Stimulated activated CD8-positive, alpha-beta memory T cell treated with anti-CD3 and anti-CD28 coated beads, Interleukin-15, amount 100 ng/mL, for 1 hour (primary cell): ENCODE results near the gene ZBTB8B.
"Not testable (repeated sequence)": the region's sequence is repeated elsewhere in the genome, so short reads cannot be mapped to it uniquely, and the experiment has no call there.

Experiments
- DNase-seq: peaks from one replicate; pipeline ENCODE4 v3.0.0-alpha.2; 2020; ENCODE audit warnings: low read depth

Gene ZBTB8B

DNA sequence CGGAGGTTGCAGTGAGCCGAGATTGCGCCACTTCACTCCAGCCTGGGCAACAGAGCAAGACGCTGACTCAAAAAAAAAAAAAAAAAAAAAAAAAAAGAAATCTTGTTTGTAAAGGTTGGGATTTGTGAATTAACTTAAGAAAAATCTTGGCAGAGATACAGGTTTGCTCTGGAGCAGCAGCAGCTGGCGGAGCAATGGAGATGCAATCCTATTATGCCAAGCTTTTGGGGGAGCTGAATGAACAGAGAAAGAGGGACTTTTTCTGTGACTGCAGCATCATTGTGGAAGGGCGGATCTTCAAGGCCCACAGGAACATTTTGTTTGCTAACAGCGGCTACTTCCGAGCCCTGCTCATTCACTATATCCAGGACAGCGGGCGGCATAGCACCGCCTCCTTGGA, 5.6 kb downstream of the ZBTB8B start:
- no peak for DNase-seq

DNA sequence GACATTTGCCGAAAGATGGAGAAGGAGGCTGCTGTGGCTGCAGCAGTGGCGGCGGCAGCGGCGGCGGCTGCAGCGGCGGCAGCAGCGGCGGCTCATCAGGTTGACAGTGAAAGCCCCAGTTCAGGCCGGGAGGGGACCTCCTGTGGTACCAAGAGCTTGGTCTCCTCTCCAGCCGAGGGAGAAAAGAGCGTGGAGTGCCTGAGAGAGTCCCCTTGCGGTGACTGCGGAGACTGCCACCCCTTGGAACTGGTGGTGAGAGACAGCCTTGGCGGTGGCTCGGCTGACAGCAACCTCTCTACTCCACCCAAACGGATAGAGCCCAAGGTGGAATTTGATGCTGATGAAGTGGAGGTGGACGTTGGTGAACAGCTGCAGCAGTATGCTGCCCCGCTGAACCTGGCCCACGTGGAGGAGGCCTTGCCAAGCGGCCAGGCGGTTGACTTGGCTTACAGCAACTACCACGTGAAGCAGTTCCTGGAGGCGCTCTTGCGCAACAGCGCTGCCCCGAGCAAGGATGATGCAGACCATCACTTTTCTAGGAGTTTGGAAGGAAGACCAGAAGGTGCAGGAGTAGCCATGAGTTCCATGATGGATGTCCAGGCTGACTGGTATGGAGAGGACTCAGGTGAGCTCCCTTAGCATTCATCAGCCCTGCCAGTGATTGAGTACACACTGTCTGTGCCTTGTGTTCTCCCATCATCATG, 6.3 kb downstream of the ZBTB8B start:
- no peak for DNase-seq

DNA sequence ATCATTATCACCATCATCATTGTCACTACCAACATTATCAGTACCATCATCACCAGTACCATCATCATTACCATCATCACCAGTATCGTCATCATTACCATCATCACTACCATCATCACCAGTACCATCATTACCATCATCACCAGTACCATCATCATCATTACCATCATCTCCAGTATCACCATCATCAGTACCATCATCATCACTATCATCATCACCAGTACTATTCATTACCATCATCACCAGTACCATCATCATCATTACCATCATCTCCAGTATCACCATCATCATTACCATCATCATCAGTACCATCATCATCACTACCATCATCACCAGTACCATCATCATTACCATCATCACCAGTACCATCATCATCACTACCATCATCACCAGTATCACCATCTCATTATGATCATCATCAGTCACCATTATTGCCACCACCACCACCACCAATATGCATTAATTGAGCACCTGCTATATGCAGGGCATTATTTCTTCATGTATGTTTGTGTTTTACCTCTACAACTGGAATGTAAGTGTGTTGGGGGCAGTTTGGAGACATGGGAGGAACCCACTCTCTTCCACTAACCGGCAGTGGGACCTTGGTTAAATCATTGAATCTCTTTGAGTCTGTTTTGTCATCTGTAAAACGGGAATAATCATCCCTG, 7.0 kb downstream of the ZBTB8B start:
- DNase-seq = no peak

DNA sequence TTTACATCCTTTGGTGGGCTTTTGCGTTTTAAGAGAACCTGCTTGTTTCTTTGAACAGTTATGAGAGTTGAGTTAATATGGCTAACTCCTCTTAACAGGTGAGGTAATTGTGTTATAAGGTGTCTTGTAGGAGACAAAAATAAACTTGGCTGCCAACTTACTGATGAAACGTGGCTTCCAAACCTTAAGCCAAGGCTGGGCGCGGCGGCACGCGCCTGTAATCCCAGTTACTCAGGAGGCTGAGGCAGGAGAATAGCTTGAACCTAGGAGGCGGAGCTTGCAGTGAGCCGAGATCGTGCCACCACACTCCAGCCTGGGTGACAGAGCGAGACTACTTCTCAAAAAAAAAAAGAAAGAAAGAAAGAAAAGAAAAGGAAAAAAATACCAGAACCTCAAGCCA, 8.1 kb downstream of the ZBTB8B start:
- not testable (repeated sequence) for DNase-seq

DNA sequence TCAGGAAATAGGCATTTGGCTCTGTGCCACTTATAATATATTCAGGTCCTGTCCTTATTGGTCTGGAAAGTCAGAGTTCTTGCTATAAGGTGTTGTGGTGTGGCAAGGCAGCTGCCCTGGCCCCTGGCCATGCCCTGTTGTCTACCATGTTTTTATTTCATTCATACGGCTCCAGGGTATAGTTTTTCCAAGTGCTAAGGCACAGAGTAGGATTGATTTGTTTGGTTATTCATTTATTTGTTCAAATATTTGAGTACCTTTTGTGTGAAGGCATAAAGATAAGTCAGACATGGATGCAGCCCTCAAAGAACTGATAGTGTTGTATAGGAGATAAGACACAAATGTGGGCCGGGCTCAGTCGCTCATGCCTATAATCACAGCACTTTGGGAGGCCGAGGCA, 10.1 kb downstream of the ZBTB8B start:
- no peak for DNase-seq

DNA sequence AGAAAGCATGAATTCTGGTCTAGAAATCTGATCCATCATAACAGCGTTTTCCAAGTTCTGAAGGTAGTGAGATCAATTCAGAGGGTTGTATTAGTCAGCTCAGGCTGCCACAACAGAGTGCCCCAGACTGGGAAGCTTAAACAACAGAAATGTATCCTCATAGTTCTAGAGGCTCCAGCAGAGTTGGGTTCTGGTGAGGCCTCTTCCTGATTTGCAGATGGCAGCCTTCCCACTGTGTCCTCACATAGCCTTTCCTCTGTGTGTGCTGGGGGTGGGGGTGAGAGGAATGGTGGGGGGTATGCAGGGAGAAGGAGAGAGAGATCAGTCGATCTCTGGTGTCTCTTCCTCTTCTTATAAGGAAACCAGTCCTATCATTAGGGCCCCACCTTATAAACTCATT, 15.1 kb downstream of the ZBTB8B start:
- DNase-seq = no peak

DNA sequence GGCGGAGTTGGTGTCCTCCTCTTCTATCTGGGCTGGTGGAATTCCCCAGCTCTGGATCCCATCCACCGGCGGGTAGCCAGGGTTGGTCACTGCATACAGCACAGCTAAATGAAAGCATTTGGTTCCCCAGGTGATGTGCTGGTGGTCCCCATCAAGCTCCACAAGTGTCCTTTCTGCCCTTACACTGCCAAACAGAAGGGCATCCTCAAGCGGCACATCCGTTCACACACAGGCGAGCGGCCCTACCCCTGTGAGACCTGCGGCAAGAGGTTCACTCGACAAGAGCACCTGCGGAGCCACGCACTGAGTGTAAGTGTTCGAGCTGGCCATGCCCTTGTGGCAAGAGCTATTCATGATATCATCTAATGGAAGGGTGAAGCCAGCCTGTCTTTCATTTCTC, 15.9 kb downstream of the ZBTB8B start:
- DNase-seq = no peak

DNA sequence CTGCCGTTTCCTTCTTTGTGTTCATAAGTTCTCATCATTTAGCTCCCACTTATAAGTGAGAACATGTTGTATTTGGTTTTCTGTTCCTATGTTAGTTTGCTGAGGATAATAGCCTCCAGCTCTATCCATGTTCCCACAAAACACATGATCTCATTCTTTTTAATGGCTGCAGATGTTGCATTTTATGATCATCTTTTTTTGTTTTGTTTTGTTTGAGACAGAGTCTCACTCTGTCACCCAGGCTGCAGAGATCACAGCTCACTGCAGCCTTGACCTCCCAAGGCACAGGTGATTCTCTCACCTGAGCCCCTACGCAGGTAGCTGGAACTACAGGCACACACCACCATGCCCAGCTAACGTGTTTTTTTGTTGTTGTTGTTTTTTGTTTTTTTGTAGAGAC, 16.9 kb downstream of the ZBTB8B start:
- DNase-seq = not testable (repeated sequence)

DNA sequence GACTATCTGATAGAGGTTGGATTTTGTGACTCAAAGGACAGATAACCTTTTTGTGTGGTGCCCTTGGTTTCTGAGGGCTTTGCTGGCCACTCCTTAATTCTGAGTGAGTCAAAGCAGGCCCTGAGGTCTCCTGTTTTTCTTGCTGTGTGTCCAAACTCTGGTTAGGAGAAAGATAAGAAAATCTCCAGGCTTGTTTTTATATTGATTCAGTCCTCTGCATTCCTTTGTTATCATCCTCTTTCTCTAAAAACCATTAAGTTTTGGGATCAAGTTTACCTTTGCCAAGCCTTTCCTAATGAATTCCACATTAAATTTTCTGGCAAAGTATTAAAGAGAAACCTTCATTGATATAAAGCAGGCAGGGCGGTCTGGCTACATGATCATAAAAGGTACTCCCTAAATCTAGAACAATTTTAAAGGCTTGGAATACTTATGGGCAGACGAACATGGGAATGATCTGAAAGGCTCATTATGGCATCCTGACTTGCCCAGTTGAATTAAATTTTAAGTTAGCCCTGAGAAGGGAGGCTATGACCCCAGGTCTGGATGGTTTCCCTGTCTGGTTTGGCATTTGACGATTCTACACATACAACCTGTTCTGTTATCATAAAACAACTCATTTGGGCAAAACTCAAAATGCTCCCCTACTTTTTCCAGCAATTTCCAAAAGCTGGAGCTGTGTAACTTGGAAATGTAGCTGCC, 20.8 kb downstream of the ZBTB8B start:
- no peak for DNase-seq

DNA sequence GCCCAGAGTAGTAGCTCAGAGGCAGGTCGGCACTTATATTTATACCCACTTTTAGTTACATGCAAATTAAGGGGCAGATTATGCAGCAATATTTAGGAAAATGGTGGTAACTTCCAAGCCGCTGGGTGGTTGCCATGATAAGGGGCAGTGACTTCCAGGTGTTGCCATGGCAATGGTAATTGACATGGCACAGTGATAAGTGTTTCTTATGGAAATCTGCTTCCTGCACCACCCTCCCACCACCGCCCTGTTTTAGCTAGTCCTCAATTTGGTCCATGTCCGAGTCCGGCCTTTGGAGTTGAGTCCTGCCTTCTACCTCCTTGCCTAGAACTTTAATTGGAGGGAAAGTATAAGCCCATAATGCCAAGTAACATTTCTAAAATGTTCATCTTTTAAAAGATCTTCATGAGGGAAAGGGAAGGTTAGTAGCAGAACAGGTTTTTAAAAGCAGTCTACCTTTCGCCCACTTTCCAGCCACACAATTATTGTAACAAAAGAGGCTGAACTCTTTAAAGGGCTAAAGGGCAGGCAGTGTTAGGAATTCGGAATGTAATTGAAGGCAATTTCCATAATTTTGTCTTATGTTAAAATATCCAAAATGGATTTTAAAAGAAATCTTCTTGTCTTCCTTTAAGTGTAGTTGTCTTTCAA, 21.7 kb downstream of the ZBTB8B start:
- DNase-seq = no peak

DNA sequence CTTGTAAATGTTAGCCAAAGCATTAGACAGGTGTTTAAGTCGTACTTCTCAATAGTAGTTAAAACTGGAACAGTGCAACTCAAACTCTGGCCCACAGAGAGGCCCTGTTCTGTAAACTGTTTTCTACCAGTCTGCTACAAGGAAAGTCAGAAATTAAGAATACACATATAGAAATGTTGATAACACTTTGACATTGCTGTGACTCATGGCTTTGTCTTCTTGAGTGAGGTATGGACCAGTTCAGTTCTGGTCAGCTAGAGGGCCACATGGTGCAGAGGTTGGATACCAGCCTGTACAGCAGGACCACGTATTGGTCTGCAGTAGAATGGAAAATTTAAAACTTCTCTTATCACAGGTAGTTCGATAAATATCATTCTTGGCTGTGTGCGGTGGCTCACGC, 22.3 kb downstream of the ZBTB8B start:
- DNase-seq = no peak

DNA sequence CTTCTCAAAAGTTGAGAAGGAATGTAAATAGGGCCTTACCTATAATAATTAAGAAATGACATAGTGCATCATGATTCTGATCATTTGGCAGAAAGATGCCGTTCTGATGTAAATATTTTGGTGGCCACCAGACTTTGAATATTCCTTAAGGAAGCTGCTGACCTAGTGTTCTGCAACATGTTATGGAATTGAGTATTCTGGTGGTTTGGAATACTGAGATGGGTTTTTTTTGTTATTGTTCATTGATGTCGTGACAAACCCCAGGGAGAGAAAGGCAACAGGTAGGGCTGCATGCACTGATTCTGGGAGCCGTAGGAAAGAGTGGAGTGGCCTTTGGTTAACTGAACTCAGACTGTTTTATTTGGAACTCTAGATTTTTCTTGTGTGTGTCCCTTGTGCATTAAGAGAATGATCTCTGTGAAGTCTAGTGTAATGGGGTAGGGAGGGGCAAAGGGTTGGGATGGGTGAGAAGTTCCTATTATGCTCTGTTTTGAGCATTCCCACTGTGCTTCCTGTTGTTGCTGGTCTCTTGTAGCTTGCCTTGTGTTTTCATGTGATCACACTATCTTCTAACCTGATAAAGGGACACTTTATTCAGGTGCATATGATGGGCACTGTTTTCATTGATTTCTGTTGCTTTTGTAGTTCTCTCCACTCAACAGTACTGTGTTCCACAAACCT, 25.0 kb downstream of the ZBTB8B start:
- DNase-seq = no peak

DNA sequence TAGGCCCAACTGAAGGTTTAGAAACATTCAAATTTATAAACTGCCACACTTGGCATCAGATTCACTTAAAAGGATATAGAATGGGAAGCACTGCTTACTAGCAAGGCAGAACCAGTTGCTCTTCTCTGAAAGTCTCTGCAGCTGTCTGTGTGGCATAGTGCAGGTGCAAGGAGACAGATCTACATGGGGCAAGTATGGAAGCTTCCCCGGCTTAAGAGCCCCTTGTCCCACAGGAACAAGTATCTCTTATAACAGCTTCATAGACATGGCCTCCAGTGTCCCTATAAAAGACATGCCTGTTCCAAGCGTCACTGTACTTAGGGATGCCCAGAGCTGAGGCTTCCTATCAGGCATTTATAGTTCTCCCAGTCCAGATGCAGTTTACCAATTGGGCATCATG, 26.5 kb downstream of the ZBTB8B start:
- DNase-seq = no peak

DNA sequence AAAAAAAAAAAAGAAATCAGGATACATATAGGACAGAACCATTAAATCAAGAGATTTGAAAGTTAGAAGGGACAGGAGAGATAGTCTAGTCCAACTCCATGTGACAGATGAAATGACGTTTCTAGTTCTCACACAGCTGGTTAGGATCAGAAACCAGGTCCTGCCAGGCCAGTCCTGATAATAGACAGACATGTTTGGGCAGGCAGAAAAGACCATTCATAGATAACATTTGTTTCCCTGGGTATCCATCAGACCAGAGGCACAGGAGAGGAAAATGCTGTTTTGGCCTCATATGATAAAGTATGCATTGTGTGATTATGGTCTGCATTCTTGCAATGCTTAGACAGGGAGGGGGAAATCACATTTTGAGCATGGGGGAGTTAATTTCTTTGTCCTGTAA, 29.3 kb downstream of the ZBTB8B start:
- no peak for DNase-seq

DNA sequence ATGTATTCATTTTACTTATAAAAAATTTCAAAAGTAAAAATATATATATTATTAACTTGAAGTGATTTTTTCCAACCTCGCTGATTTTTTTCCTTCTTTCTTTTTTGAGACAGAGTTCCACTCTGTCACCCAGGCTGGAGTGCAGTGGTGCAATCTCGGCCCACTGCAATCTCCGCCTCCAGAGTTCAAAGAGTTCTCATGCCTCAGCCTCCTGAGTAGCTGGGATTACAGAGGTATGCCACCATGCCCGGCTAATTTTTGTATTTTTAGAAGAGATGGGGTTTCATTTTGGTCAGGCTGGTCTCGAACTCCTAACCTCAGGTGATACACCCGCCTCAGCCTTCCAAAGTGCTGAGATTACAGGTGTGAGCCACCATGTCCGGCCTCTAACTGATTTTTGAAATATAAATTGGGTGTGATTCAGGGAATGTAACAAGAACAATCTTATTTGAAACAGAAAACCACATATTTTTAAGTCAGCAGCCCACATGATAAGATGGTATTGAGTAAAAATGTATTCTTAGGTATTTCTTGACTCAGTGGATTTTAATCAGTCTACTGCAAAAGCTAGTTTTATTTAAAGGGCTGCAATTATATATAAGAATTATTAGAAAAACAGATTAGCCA, 30.0 kb downstream of the ZBTB8B start:
- no peak for DNase-seq

DNA sequence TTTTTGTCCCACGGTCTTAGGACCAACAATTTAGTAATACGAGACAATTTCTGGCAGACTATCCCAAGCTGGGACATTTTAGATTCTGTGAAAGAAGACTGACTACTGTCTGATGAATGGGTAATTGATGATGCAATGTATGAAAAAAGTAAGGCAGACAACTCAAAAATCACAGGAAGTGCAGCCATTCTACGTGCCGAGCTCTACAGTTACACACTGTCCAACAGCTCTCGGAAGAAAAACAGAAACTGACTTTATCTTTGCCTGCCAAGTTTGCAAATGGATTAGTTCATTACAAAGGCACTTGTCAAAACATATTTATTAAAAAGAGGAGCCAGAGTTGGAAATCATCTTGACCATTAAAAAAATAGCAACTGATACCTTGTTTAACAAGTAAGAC, 31.3 kb downstream of the ZBTB8B start:
- no peak for DNase-seq

DNA sequence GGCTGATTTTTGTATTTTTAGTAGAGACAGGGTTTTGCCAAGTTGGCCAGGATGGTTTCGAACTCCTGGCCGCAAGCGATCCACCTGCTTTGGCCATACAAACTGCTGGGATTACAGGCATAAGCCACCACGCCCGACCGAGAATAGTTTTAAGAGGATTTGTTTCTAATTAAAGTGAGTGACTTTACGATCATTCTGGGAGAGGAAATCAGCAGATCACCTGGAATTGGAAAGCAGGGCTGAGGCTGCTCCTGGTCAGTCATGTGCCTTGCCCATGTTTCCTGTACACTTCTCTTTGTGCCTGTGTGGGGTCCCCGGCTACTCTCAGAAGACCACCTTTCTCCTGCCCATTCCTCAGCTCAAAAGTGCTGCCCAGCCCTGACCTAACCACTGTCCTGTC, 33.9 kb downstream of the ZBTB8B start:
- DNase-seq = no peak

DNA sequence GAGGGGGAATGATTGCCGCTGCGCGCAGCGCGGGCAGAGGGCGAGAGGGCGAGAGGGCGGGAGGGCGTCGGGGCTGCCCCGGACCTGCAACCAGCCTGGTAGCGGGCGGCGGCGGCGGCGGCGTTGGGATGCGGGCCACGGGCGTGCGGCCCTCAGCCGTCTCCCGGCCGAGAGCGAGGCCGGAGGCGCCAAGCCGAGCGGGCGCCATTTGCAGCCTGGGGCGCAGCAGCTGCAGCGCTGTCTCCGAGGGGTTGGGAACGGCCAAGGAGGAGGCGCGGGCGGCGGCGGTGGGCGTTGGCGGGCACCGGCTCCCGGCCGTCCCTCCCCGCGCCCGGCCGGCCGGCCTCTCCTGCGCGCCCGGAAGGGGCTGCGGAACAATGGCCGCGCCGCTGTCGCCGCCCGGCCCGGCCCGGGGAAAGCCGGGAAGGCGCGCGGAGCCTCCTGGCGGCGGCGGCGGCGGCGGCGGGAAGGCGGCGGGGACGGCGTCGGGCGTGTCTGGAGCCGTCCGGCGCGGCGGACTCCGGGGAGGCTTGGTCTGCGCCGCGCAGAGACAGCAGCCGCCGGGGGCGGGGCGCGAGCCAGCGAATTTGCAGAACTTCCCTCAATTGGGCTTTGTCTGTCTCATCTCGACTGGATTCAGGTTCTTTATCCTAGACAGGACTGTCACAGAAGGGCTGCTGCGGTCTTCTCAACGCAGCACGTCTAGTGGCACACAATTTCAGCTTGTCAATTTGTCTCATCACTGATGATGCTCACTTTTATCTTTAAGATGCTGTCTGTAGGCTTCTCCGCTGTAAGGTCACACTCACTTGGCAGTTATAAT, 35.7 kb downstream of the ZBTB8B start:
- no peak for DNase-seq

DNA sequence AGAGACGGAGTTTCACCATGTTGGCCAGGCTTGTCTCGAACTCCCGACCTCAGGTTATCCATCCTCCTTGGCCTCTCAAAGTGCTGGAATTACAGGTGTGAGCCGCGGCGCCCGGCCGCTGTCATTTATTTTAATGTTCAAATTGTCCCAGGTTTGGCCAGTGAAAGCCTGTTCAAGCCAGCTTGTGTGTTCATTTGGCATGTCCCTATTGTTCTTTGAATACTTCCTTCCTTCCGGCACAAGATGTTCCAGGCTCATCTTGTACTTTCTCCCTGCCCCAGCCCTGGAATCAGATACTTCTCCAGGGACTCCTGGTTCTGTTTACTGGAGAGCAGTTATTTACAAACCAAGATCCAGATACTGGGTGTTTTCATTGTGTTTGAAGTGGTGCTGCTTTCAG, 37.0 kb downstream of the ZBTB8B start:
- no peak for DNase-seq

DNA sequence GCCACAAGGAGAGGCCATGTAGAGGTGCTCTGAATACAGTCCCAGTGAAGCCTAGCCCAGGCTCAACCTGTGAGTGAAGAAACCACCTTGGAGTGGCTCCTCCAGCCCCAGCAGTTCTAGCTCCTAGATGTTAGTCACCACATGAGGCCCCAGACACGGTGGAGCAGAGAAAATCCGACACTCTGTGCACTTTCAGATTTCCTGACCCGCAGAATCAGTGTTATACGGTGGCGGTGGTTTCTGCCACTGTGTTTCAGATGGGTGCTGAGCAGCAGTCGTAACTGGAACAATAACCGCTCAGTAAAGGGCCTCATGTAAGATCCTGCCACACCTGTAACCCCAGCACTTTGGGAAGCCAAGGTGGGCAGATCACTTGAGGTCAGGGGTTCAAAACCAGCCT, 38.3 kb downstream of the ZBTB8B start:
- DNase-seq = no peak

DNA sequence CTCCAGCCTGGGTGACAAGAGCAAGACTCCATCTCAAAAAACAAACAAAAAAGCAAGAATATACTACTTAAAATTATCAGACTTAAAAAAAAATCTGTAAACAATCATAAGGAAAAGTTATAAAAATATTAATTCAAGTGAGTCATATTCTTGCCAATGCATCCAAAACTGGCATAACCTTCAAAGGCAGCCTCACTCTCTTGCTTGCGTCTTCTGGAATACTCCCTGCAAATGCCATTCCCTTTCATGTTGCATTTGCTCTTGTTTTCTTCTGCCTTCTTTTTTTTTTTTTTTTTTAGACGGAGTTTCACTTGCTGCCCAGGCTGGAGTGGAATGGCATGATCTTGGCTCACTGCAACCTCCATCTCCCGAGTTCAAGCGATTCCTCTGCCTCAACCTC, 42.1 kb downstream of the ZBTB8B start:
- DNase-seq = no peak
